Activated CD4-positive, alpha-beta T cell treated with anti-CD3 and anti-CD28 coated beads for 36 hours (primary cell): Measurements from ENCODE around the gene PLXNA4. TPM values are rescaled to one million over a fixed set of nuclear protein-coding genes. Genes with fewer than 3 reads are reported as not detected.

Source experiments
- ATAC-seq: fragments of 200-7000 bp; cut with Tn5 transposase; one replicate; pipeline ENCODE4 v1.10.0; 2021; ENCODE audit warnings: mild to moderate bottlenecking, moderate library complexity
- CTCF ChIA-PET: fragments of 350-600 bp; sonication (Branson Sonifier 250); formaldehyde crosslinking; loops from one replicate; lab custom pipeline; 2021; ENCODE audit warnings: antibody characterized with exemption; lab: Charles Lee
- POLR2A ChIA-PET: fragments of 350-600 bp; sonication (Branson Sonifier 250); formaldehyde crosslinking; loops from one replicate; lab custom pipeline; 2021; ENCODE audit warnings: antibody characterized with exemption, inconsistent platforms; lab: Charles Lee
- DNase-seq: peaks from one replicate; pipeline ENCODE4 v3.0.0-alpha.2; 2020
- H3K27ac Mint-ChIP-seq: one replicate; pipeline ENCODE4 v1.8.0; 2021; ENCODE audit warnings: mixed read lengths
- H3K27me3 Mint-ChIP-seq: one replicate; pipeline ENCODE4 v1.8.0; 2021; ENCODE audit warnings: mixed read lengths
- H3K36me3 Mint-ChIP-seq: one replicate; pipeline ENCODE4 v1.8.0; 2021; ENCODE audit warnings: low read depth, mixed read lengths
- H3K4me1 Mint-ChIP-seq: one replicate; pipeline ENCODE4 v1.8.0; 2021; ENCODE audit warnings: mixed read lengths
- H3K4me3 Mint-ChIP-seq: one replicate; pipeline ENCODE4 v1.8.0; 2021; ENCODE audit warnings: mild to moderate bottlenecking, moderate library complexity, mixed read lengths
- H3K9me3 Mint-ChIP-seq: one replicate; pipeline ENCODE4 v1.8.0; 2021; ENCODE audit warnings: low read depth, mixed read lengths
- intact Hi-C, 2 experiments: fragments of 100-400 bp; cut with DNase I in 1 of 2; cut with micrococcal nuclease in 1 of 2; formaldehyde crosslinking; loops; one replicate each; pipeline versions ENCODE4 v1.14.2 to v1.15.1; 2022 to 2024; cut with DNase I, micrococcal nuclease
- total RNA-seq, 2 experiments: library from RNA; stranded (reverse); gene quantifications; one replicate each; pipeline ENCODE4 v1.2.3, GENCODE V29; 2021

Gene PLXNA4
- total RNA-seq, 2 experiments from 2014 or later, result 0.07 to 0.09 TPM

DNA sequence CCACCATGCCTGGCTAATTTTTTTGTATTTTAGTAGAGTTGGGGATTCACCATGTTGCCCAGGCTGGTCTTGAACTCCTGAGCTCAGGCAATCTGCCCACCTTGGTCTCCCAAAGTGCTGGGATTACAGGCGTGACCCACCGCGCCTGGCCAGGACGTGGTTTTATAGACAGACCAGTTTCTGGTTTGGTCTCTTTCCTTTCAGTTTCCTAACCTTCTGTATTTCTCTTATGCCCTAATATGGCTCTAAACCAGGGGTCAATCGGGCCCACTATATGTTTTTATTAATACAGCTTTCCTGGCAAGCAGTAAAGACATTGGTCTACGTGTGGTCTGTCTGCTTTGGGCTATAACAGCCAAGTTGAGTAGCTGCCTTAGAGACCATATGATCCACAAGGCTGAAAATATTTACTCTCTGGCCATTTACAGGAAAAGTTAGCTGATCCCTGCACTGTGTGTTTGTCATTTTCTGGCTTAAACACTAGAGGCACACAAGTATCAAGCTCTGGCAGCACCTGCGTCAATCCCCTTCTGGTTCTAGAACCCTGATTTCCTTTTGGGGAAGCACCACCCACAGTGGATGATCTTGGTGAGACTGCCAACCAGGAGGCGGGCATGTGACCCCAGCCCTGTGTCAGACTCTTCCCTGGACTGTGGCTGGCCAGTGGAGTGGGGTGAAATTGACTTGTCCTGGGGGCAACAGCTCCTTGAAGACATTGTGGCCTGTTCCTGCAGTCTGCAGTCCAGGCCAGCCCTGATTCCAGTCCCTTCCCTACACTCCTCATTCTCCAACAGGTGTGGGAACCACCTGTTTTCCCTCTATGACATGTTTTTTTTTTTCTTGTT is 497.2 kb downstream of the PLXNA4 start:
- no peak overlapping the region for H3K27ac Mint-ChIP-seq
- intact Hi-C loops, result no loop called here
- POLR2A ChIA-PET, result no interaction called here
- CTCF ChIA-PET, result no interaction called here
- H3K4me3 Mint-ChIP-seq, result no peak overlapping the region
- H3K36me3 Mint-ChIP-seq, result no peaks in the 10 kb centered on the region
- DNase-seq (no peak), ATAC-seq (no peak)
- H3K9me3 Mint-ChIP-seq, result no peaks in the 10 kb centered on the region
- no peaks in the 10 kb centered on the region for H3K4me1 Mint-ChIP-seq
- peaks cover 22% of the 10 kb centered on the region for H3K27me3 Mint-ChIP-seq

GRCh38 chr7:132077971-132078685 is 498.1 kb downstream of the PLXNA4 start:
- ATAC-seq, result no peak

DNA sequence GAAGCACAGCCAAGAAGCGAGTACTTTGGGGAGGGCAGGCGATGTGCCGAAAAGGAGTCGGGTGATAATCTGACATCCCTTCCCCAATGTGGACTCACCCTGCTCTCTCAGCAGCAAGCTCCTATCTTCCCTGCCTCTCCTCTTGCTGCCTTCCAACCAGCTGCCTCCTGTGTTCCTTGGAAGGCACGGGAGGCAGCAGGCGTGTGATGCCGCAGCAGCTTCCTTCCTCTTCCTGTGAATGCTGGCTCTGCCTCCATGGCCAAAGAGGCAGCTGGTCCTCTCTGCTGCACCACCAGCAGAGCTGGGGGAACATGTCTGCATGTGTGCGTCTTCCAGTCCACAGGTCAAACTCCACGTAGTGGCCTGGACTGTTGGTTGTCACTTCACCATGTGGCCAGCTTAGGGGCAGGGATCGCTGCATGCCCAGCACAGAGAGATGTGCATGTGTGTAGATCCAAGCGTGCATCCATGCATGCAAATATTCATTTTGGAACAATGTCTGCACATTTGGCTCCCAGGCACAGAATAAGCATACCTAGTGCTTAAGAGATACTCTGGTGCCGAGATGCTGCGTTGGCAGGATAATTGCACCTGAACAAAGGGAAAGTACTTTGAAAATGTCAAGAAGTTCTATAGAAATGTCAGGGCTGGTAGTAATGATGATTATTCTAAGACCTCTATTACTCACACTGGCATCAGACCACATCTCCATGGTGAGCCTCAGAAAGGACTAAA is 499.8 kb downstream of the PLXNA4 start:
- Mint-ChIP-seq H3K4me3 (no peak overlapping the region), H3K36me3 (no peaks in the 10 kb centered on the region), H3K27me3 (peaks cover 15% of the 10 kb centered on the region), H3K4me1 (no peaks in the 10 kb centered on the region), H3K9me3 (no peaks in the 10 kb centered on the region), H3K27ac (no peak overlapping the region)
- DNase-seq (no peak), ATAC-seq (no peak)
- intact Hi-C loops, result no loop called here
- CTCF ChIA-PET, result no interaction called here
- POLR2A ChIA-PET, result no interaction called here

More at GRCh38 chr7:132077971-132078685, 498.1 kb downstream of the PLXNA4 start:
- H3K36me3 Mint-ChIP-seq, result no peaks in the 10 kb centered on the region
- intact Hi-C loops, result no loop called here
- no peak overlapping the region for H3K27ac Mint-ChIP-seq
- ChIA-PET POLR2A (no interaction called here), CTCF (no interaction called here)
- H3K4me3 Mint-ChIP-seq, result no peak overlapping the region
- no peaks in the 10 kb centered on the region for H3K4me1 Mint-ChIP-seq
- DNase-seq, result no peak
- H3K27me3 Mint-ChIP-seq, result peaks cover 17% of the 10 kb centered on the region
- no peaks in the 10 kb centered on the region for H3K9me3 Mint-ChIP-seq

DNA sequence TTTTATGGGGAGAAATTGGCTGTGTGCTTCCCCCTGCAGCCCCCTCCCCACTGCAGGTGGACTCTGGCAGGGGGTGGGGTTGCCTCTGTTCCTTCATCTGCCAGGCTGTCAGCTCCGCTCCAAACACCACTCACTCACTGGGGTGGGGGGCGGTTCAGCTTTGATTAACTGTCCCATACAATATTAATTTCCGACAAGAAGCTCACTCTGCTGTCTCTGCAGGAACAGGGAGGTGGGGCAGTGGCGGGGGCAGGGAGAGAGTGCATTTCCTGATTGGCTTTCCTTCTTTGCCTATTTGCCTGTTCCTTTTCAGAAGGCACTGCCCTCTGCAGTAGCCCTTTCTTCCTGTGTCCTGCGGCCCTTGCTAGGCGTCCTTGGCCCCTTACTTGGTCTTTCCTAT is 500.8 kb downstream of the PLXNA4 start:
- no peaks in the 10 kb centered on the region for H3K36me3 Mint-ChIP-seq
- no peaks in the 10 kb centered on the region for H3K9me3 Mint-ChIP-seq
- H3K4me1 Mint-ChIP-seq, result no peaks in the 10 kb centered on the region
- peaks cover 14% of the 10 kb centered on the region for H3K27me3 Mint-ChIP-seq
- no peak overlapping the region for H3K4me3 Mint-ChIP-seq
- DNase-seq (no peak), ATAC-seq (no peak)
- ChIA-PET CTCF (no interaction called here), POLR2A (no interaction called here)
- intact Hi-C loops, result no loop called here
- H3K27ac Mint-ChIP-seq, result no peak overlapping the region

- Mint-ChIP-seq H3K9me3 (no peaks in the 10 kb centered on the region), H3K4me1 (no peaks in the 10 kb centered on the region), H3K27ac (no peak overlapping the region), H3K36me3 (no peaks in the 10 kb centered on the region), H3K4me3 (no peak overlapping the region), H3K27me3 (peaks cover 10% of the 10 kb centered on the region)
- ChIA-PET POLR2A (no interaction called here), CTCF (no interaction called here)
- intact Hi-C loops, result no loop called here
- DNase-seq, result no peak
- no peak for ATAC-seq
Measured at GRCh38 chr7:132073920-132074589, 502.2 kb downstream of the PLXNA4 start.
